Measurements from ENCODE around the gene TM4SF20.
"Not testable (repeated sequence)": the region's sequence is repeated elsewhere in the genome, so short reads cannot be mapped to it uniquely, and the experiment has no call there.

TM4SF20 gene

DNA sequence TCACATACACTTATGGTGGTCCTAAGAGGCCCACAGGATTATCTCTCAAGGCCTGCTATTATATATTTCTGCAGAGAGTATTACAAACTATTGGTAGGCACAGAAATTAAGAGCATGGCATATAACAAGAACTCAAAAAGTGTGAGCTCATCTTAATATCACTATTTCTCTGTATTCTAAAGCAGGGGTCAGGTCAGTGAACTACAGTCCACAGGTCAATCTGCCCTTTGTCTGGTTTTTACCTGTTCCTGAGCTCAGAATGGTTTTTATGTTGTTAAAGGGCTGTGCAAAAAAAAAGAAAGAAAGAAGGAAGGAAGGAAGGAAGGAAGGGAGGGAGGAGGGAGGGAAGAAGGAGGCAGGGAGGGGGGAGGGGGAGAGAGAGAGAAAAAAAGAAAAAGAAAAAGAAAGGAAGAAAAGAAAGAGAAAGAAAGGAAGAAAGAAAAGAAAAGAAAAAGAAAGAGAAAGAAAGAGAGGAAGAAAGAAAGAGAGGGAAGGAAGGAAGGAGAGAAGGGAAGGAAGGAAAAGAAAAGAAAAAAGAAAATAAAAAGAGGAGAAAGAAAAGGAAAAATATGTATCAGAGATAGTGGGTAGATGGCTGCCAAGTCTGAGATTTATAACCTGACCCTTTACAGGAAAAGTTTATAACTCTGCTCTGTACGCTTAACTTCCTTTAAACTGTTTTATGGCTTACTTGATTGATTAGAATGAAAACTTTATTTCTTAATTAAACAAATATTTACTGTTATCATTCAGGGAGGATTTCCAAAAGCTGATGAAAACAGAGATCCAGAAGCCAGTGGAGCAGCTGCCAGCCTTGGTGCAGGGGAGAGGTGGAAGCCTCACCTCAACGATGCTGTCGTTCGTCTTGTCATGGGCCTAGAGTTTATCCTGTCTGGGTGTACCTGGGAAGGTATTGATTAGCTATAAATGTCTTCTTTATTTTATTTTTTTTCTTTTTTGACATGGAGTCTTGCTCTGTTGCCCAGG, 19.9 kb upstream of the TM4SF20 start:
- DNase-seq (ENCODE audit: low spot score): no peak

DNA sequence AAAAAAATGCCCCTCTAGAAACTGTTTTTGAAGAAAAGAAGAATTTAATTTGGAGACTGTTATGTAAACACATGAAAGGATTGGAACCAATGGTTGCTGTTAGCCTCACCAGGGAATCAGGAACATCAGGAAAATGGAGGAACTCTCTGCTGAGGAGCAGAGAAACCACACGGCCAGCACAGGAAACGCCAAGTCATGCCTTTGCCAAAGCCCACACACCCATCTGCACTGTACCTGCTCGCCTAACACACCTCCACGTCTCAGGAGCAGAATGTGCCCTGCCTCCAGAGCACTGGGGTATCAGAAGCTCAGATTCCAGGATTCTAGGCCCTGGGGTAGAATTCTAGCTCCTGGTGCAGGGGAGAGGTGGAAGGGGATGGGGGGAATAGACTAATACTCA, 18.5 kb upstream of the TM4SF20 start:
- DNase-seq (ENCODE audit: low spot score): no peak

DNA sequence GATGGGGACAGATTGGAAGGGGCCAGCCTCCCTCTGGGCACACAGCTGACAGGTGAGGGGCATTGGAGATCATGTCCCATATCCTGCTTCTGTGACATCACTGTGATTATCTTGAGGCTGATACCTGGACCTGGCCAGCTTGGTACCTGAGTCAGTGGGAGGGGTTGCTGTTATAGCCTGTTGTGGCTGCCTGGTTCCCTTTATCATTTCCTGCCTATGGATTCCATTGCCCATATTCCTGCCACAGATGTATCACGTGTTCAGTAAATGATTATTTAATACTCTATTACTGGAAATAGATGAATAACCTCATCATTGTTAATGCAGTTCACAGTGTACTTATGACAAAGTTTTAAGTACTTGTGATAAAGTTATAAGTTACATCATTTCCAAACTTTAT, 16.4 kb upstream of the TM4SF20 start:
- DNase-seq (ENCODE audit: low spot score): no peak

DNA sequence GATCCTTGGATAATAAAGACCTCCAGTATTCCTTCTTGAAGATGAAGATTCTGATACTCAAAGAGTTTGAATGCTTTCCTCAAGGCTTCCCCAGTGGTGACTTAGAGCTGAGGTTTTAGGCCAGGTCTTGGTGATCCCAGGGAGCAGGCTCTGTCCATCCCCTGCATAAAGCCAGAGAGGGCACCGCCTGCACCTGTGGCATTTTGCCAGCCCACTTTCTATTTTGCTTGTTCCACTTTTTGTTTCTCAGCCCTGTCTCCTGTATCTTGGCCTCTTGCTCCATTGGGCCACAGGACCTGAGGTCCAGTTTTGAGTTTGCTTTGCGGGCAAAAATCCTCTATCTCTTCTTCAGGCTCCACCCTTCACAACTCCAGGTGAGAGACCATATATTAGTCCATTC, 15.3 kb upstream of the TM4SF20 start:
- DNase-seq (ENCODE audit: low spot score): no peak

DNA sequence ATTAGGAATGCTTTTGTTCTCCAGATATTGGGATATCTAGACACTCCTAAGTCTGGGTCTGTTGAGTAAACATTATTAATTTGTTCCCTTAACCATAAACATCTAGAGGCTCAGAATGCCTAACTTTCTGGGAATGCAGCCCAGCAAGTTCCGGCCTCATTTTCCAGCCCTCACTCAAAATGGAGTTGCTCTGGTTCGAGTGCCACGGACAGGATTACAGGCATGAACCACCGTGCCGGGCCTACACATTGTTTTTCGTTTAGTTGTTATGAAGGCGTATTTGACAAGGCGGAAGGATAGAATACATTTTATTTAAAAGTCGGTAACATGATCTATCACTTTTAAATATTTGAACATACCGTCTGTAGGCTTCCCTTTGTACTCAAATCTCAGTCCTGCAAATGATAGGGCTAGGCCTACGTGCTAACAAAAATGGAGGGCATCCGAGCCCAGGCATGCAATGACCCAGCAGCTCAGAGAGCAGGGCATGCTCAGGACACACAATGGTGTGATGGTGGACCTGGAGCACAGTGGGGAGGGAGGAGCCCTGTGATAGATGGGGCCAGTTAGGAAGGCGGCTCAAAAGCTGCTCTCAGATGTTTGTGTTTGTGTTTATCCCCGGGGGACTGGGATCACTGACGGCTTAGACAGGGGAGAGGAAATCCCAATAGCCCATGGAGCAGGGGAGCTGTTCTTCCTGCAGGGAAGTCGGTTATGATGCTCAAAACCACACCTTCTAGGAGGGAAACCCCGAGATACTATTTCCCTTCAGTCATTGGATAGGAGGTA, 11.6 kb upstream of the TM4SF20 start:
- no peak for DNase-seq (ENCODE audit: low spot score)

DNA sequence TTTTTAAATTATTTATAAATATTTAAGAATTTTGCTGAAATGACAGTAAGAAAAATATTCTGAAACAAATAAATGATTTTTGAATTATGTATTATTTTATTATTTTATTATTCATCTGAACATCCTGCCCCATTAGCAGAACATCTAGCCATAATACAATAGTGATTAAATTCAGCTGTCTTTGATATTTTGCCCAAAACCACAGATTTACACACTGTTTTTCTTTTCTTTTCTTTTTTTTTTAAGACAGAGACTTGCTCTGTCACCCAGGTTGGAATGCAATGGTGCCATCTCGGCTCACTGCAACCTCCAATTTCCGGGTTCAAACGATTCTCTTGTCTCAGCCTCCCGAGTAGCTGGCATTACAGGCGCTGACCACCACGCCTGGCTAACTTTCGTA, 10.6 kb upstream of the TM4SF20 start:
- DNase-seq (ENCODE audit: low spot score): no peak

DNA sequence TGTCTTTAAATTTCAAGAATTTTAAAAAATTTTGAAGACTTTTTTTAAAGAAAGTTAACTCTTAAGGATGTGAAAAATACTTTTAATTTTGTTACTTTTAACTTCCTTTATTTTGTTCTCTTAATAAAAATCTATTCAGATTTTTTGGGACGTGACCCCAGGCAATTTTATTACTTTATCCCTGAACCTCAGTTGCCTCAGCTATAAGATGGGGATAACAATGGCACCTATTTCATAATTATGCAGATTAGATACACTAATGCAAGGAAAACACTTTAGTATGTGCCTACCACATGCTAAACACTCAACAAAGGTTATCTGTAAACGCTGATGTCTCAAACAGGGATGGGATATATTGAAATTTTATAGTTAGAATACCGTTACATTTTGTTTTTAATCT, 10.1 kb upstream of the TM4SF20 start:
- no peak for DNase-seq (ENCODE audit: low spot score)

DNA sequence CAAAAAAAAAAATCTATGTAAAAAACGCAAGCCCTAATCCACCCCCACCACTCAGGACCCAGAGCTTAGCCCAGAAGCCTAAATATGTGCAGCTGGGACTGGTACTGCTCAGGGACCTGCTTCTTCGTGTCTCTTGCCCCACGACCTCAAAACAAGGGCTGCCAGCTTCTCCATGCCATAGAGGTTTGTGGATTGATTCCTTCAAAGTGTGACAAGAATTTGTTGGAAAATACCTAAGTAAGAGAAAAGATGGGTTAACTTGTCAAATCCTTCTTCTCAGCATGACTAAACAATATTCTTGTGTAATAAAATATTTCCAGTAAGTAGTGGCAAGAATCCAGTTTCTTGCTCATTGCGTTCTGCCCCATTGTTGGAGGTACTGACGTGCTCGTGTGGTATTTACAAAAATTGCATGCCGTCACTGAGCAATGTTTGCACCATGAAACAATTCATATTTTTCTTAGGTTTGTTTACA, 9.5 kb upstream of the TM4SF20 start:
- no peak for DNase-seq (ENCODE audit: low spot score)

DNA sequence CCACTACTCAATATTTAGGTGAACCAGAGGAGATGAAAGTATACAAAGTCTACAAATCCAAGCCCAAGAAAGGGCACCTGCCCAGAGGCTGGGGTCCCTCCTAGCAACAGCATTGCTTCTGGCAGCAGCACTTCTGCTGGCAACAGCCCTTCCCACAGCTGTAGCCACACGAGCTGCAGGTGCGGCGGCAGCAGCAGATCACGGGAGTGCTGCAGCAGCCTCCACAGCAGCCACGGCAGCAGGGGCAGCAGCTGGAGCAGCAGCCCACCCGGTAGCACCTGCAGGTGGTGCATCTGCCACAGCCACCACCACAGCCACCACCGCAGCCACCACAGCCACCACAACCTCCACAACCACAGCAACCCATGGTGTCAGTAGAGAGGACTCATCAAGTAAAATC, 8.5 kb upstream of the TM4SF20 start, which contains the start of gene SCYGR1:
Gene SCYGR1 (minus strand): TSS at position 367 of the 400 bp plus-strand sequence. CDS start 0 bp downstream, at position 367.
- not testable (repeated sequence) for DNase-seq (ENCODE audit: low spot score)

DNA sequence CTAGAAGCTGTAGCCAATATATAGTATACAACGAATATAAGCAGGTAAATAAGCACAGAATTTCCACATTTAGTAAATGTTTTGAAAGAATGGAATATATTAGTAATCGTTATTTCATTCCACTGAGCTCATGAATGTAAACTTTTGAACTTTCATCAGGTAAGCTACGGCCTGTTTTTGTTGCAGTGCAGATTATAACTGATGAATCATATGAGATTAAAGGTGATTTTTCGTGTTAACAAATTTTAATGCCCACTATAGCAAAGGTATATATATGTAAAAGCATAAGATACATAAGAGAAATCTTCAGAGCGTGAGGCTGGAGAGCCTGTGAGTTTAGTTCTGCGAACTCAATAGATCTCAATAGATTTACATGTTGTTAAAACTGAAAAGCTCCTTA, 7.5 kb upstream of the TM4SF20 start:
- no peak for DNase-seq (ENCODE audit: low spot score)

DNA sequence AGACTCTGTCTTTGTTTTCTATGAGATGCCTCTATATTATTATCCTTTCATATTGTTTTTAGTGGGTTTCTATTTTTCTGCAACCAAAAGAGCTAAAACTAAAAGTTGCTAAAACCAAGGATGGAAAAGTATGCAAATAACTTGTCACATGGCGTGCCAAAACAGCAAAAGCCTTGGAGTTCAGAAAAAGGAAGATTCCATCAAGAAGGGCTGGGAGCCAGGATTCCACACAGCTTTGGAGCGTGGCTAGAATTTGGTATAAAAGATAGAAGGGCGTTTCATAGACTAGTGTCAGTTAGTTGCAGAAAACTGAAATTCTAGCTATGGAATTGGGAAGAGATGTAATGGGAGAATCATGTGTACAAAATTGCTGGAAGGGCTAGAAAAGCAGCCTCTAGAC, 4.6 kb upstream of the TM4SF20 start:
- DNase-seq (ENCODE audit: low spot score): no peak

DNA sequence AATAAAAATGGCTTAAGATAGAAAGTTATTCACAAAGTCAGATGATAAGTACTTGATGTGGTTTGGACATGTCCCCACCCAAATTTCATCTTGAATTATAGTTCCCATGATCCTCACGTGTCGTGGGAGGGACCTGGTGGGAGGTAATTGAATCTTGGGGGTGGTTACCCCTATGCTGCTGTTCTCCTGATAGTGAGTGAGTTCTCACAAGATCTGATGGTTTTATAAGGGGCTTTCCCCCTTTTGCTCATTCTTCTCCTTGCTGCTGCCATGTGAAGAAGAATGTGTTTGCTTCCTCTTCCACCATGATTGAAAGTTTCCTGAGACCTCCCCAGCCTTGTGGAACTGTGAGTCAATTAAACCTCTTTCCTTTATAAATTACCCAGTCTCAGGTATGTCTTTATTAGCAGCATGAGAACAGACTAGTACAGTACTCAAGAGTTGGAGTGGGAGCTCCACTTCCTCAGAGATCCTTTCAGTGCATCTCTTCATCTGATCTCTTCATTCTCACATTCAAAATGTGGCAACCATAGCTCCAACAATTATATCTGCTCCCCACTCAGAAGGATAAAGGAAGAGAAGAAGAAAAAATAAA, 3.2 kb upstream of the TM4SF20 start:
- not testable (repeated sequence) for DNase-seq (ENCODE audit: low spot score)

DNA sequence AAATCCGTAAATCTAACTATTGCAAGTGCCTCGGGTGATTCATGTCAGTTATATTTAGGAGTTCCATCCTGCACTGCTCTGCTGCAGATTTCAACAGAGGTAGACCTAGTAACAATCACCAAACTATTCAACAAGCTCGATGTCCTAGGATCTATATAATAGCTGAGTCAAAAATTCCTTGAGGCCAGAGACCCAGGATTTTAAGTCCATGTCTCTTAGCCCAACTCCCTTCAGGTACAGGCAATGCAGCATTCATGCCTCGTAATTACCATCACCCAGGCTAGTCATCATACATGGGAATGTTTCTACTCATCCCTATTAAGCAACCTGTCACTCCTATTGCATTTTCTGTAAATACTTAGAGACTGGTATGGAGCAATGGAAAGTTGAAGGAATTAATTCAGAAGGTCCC, 729 bp downstream of the TM4SF20 start:
- no peak for DNase-seq (ENCODE audit: low spot score)

DNA sequence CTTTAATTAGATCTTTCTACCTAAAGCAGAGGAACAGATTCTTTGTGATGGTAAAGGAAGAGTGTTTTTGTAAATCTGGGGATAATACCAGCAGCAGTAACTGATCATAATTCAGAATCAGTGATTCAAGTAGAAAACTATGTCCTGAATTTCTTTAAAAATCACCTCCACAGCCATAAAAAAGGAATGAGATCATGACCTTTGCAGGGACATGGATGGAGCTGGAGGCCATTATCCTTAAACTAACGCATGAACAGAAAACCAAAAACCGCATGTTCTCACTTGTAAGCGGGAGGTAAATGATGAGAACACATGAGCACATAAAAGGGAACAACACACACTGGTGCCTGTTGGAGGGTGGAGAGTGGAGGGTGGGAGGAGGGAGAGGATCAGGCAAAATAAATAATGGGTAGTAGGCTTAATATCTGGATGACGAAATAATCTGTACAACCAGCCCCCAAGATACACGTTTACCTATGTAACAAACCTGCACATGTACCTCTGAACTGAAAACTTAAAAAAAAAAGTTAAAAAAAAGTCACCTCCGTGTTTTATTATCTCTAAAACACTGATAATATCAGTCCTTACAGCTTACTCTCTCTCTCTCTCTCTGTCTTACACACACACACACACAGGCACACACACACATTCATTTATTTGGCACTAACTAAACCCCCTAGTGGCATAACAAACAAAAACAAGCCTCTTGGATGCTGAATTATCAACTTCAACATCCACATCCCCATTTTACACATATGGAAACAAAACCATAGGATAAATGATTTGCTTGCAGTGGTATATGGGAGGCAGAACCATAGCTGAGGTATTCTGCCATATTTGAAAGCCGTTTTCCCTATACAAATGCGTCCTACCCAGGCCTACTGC, 1.4 kb downstream of the TM4SF20 start:
- no peak for DNase-seq (ENCODE audit: low spot score)

DNA sequence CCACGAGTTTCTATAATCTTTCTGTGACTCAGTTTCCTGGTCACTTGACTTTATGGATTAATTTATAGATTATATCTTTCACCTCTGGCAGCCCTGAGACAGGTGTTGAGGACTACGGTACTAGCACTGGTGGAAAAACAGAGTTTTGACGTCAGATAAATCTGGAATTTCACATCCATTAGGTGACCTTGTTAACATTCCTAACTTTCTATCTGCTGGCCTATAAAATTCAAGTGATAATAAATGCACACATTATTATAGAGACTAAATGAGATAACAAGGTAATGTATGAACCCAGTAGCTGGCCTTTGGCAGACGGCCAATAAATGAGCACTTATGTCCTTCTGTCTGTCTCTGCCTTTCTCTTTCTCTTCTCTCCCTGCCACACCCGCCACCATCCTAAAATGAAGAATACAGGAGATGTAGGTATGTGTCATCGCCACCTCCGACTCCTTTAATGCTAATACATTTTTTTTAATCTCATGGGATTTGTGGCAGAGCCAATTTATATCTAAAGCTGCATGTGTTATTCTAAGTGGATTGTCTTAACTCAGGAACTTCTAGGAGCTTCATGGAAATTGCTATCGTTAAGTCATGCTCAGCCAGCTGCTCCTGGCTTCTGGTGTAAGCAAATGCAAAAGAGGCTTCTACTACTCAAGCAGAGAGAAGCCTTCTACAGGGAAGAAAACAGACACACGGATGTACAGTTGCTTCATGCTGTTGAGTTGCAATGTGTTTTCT, 2.3 kb downstream of the TM4SF20 start:
- DNase-seq (ENCODE audit: low spot score): no peak

DNA sequence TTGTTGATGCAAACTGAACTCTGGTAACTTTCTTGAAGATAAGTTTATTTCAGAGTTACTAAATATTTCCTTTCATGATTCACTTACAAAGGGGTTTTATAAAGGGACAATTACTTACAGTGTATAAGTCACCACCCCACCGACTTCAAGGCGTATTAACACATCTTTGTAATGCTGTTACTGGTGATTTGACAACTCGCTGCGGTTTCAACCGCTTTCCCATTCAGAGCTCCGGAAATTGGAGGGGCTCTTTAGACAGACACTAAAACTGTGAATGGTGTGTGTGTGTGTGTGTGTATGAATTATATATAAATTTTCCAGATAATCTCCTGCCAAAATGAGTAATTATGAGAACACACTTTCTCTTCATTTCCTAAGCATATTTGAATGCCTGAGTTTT, 4.9 kb downstream of the TM4SF20 start:
- no peak for DNase-seq (ENCODE audit: low spot score)

DNA sequence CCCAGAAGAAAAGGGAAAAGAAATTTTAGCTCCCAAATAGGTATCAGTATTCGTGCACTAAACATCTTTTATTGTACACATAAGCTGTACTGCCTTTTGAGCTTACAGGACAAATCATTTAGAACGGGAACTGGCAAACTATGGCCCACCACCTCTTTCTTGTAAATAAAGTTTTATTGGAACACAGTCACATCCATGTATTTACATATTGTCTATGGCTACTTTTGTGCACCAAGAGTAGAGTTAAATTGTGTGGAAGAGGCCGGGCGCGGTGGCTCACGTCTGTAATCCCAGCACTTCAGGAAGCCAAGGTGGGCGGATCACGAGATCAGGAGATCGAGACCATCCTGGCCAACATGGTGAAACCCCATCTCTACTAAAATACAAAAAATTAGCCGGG, 5.7 kb downstream of the TM4SF20 start:
- no peak for DNase-seq (ENCODE audit: low spot score)

DNA sequence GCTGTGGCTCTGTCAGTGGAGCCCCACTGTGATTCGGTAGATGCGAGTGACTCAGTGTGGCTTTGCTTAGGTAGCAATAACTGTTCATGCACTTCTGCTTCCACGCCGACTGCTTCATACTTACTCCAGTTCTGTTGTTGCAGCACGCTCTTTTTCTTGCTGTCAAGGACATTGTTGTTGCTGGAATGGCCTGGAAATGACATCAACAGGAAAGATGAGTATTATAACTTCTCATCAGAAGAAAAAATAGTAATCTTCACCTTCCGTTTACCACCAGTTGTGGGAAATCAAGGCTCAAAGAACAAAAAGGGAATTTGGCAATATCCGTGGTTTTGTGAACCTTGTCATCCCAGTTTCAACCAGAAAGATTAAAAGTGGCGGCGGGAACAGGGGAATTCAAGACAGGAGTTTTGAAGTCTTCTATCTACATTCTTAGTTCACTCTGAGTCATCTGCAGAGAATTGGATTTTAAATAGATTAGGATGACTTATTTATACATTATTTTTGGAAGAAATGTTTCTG, 8.3 kb downstream of the TM4SF20 start:
- DNase-seq (ENCODE audit: low spot score): no peak

DNA sequence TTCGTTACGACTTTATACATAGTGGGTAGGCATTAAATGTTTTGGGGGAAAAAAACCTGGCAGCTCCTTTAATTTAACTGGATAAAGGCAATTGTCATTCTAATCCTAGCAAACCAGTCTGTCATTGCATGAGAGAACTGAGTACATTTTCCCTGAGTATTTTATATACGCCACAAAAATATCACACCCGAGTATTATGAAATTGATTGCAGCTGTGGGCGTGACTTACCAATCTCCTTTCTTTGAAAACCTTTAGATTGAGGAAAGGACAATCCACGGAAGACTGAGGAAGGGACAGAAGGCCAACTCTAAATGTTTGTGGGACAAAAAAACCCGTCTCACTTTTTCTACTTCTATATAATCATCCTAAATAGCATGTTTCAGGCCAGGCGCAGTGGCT, 9.0 kb downstream of the TM4SF20 start:
- no peak for DNase-seq (ENCODE audit: low spot score)

DNA sequence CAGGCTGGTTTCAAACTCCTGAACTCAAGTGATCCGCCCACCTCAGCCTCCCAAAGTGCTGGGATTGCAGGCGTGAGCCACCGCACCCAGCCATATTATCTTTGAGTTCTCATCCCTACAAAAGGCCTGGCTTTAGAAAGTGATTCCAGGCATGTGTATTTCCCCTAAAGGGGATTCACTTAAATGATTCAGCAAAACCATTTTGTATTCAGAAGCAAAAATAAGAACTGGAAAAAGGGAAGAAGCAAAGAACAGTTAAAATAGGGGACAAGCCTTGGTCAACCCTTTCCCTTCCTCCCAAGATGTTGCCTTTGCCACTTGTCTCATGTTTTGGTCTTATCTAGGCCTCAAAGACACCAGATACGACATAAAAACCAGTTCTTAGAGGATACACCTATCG, 10.5 kb downstream of the TM4SF20 start:
- DNase-seq (ENCODE audit: low spot score): no peak

DNA sequence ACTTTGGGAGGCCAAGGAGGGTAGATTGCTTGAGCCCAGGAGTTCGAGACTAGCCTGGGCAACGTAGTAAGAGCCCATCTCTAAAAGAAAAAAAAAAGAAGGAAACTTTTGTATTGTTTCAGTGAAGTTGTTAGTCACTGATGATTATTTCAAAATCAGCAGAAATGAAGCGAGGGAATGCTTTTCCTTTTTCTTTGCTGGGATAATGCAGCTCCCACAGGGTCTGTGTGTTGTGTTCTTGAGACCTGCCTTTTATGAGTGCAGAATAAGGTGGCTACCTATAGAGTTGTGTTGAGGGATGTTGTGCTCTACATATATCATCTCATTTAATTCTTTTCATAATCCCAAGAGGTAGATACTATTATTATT, 11.7 kb downstream of the TM4SF20 start:
- DNase-seq (ENCODE audit: low spot score): no peak
